ENCODE measurements around the gene RIN3.

DNA sequence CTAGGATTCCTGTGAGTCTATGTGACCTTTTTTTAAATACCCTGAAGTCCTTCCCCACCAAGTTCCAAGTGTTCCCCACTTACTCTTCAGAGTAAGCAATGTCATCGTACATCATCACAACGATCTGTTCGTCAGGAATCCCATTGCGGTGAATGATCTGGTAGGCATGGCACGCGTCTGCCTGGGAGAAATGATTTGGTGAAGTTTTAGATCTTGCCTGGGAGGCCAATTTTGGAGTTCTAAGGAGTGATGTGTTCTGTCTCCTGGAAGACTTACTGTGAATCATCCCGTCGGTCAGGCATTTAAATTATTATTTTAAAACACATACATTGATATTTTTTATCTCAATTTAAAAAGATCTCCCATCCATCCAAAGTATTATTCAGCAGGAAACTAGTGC is 205.1 kb downstream of the RIN3 start:
- TF ChIP-seq, protein P1, sequence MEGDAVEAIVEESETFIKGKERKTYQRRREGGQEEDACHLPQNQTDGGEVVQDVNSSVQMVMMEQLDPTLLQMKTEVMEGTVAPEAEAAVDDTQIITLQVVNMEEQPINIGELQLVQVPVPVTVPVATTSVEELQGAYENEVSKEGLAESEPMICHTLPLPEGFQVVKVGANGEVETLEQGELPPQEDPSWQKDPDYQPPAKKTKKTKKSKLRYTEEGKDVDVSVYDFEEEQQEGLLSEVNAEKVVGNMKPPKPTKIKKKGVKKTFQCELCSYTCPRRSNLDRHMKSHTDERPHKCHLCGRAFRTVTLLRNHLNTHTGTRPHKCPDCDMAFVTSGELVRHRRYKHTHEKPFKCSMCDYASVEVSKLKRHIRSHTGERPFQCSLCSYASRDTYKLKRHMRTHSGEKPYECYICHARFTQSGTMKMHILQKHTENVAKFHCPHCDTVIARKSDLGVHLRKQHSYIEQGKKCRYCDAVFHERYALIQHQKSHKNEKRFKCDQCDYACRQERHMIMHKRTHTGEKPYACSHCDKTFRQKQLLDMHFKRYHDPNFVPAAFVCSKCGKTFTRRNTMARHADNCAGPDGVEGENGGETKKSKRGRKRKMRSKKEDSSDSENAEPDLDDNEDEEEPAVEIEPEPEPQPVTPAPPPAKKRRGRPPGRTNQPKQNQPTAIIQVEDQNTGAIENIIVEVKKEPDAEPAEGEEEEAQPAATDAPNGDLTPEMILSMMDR (conservative IDR thresholded peaks at IDR 0.05 in 1 of 2, IDR thresholded peaks at IDR 0.05 in 1 of 2; ENCODE audit: extremely low read depth in 1 of 2, insufficient read depth in 1 of 2, low read depth in 1 of 2, low read length in 2 of 2): no peak
- TF ChIP-seq EZH2 (IDR thresholded peaks at IDR 0.05; ENCODE audit: borderline replicate concordance, low read length): no peak
